Cardiac fibroblast (primary cell): ENCODE results near the gene DEPDC1.

Experiments
- DNase-seq, 2 donors: peaks; one replicate each; pipeline versions ENCODE4 v3.0.0 to v3.0.0-alpha.2; 2010; ENCODE audit warnings: low read depth in 2 of 2
- H3K4me3 ChIP-seq, 2 donors: replicated peaks in 1 of 2; 1 replicate in 1 of 2; 2 replicates in 1 of 2; pipeline ENCODE4 v1.5.1; 2011; ENCODE audit warnings: low read depth in 2 of 2, low read length in 2 of 2, mild to moderate bottlenecking in 2 of 2, moderate library complexity in 1 of 2
- TF ChIP-seq, protein P1 (sequence below): IDR thresholded peaks from one replicate; pipeline ENCODE4 v1.5.1; 2011; ENCODE audit warnings: low read depth, mild to moderate bottlenecking, low read length, inconsistent platforms

Gene DEPDC1

DNA sequence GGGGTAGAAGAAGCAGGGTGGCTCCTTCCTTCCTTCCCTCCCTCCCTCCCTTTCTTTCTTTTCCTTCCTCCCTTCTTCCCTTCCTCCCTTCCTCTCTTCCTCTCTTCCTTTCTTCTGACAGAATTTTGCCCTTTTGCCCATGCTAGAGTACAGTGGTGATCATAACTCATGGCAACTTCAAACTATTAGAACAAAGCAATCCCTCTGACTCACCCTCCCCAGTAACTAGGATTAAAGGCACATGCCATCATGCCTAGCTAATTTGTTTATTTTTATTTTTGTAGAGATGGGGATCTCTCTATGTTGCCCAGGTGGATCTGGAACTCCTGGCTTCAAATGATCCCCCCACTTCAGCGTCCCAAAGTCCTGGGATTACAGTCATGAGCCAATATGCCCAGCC lies 37.1 kb downstream of the DEPDC1 start:
- H3K4me3 ChIP-seq: no peak overlapping the region
- DNase-seq: peak; percentile 7 to 51
- TF ChIP-seq, protein P1, sequence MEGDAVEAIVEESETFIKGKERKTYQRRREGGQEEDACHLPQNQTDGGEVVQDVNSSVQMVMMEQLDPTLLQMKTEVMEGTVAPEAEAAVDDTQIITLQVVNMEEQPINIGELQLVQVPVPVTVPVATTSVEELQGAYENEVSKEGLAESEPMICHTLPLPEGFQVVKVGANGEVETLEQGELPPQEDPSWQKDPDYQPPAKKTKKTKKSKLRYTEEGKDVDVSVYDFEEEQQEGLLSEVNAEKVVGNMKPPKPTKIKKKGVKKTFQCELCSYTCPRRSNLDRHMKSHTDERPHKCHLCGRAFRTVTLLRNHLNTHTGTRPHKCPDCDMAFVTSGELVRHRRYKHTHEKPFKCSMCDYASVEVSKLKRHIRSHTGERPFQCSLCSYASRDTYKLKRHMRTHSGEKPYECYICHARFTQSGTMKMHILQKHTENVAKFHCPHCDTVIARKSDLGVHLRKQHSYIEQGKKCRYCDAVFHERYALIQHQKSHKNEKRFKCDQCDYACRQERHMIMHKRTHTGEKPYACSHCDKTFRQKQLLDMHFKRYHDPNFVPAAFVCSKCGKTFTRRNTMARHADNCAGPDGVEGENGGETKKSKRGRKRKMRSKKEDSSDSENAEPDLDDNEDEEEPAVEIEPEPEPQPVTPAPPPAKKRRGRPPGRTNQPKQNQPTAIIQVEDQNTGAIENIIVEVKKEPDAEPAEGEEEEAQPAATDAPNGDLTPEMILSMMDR: no peak

DNA sequence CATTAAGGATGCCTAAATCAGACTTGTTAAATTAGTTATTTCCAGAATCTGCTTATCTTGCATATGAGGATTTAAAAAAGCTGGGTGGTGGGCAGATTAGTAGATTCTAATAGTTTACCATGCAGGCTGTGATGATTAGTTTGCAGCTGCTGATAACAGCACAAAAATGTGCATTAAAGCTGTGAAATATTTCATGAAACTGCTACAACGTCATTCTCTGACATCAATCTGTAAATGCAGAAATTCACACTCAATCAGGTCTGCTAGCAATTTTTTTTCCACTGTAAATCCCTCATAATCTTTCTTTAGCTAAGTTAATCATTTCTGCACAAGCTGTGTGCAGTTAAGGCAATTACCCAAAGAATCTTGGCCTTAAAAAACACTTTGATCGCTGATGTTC lies 37.8 kb downstream of the DEPDC1 start:
- no peak overlapping the region for H3K4me3 ChIP-seq
- TF ChIP-seq, protein P1: no peak
- DNase-seq: no peak

DNA sequence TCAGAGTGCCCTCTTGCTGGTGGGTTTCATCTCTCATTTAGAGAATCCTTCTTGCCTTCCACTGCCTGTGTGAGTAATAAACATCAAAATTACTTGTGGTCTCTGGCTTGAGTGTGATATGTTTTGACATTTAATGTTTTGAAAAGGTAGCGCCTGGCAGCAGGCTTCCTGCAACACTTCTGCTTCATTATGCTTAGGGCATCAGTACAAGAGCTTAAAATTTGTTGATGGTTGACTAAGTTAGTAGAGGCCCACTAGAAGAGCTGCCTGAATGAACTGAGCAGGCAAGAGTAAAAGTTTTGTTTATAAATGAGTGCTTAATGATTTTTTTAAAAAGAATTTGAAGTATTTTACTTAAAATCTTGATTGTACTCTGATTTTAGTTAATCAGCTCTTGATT lies 40.7 kb downstream of the DEPDC1 start:
- no peak overlapping the region for H3K4me3 ChIP-seq
- DNase-seq: no peak
- TF ChIP-seq, protein P1: no peak

DNA sequence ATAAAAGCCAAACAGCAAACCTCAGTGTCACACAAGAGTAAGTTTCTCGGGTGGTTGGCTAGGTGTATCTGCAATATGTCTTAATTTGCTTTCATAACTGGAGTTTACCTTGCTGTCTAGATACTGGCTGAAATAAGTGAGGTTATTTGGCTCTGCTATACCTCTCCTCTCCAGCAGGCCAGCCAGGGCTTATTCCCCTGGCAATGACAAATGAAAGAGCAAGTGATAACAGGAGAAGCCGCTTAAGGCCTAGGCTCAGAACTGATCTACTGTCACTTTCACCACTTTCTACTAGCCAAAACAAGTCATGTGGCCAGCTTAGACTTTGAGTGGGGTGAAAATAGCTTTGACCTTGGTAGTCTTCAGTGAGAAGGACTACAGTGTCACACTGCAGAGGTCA lies 42.3 kb downstream of the DEPDC1 start:
- DNase-seq: no peak
- TF ChIP-seq, protein P1: peak; percentile 26

DNA sequence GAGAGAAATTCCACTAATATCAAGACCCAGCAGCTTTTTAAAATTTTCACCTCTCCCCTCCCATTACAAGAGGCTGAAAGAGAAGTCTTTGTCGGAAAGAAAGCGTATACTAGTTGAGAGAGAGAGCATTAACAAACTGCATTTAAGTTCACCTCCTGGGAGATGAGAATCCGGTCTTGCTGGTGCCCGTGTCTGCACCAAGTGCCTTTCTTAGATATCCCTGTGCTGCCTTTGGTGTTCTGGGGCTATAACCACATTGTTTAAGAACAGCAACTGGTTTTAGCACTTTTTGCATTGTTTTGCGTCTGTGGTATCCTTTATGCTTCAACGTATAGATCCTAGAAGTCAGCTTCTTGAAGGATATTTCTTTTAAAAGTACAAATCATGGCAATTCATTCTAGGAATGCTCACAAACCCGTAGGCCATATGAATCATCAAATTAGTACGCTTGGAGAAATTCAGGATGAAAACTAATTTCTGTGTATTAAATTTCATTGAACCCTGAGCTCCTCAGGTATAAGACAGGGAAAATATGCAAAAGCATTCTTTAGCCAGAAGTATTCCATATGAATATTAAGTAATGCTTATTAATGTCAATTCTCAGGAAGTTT lies 43.7 kb downstream of the DEPDC1 start:
- no peak overlapping the region for H3K4me3 ChIP-seq
- TF ChIP-seq, protein P1: no peak
- DNase-seq: no peak

More for the DNA sequence above, 42.3 kb downstream of the DEPDC1 start:
- no peak overlapping the region for H3K4me3 ChIP-seq

DNA sequence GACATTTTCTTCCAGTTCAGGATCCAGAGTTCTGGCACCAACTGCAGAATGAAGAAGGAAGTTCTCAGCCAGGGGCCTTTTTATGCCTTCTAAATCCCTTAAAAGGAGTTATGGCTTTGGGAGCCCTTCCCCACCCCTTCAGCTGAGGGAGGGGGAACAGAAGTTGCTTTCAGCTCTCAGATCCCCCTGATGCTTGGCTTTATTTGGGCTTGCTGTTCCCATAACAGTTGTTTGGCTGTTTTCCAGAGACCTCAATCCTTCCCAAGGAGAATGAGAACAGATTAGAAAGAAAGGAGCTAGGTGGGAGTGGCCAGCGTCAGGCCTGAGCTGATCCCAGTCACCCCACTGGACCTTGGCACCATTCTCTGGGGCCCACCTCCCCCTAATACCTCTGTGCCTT lies 47.0 kb downstream of the DEPDC1 start, which contains the start of gene RPE65:
TSS of gene RPE65 (minus strand) at position 54 of the 400 bp plus-strand sequence. CDS start at position 5, 49 bp downstream.
- TF ChIP-seq, protein P1: no peak
- peak; percentile 3 to 63 for DNase-seq
- H3K4me3 ChIP-seq: no peak within 1 kb of the TSS

DNA sequence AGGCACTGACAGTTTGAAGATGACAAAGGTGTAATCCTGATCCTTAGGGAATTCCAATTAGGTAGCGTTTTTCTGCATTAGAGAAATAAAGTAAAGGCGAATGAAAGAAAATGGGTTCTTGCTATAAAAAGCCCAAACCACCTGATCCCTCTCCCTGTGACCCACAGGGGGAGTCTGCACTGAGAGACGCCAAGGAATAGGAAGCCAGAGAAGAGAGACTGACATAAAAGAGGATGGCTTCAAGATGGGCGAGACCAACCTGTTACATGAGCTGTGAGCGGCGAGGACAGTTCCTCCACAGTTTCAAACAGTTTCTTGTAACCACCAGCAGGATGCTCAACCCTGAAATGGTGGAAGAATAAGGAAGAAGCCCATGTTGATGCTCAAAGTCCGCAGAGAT lies 48.5 kb downstream of the DEPDC1 start:
- no peak overlapping the region for H3K4me3 ChIP-seq
- TF ChIP-seq, protein P1: no peak
- no peak for DNase-seq
